Measurements from ENCODE around the gene NR2E1.

DNA sequence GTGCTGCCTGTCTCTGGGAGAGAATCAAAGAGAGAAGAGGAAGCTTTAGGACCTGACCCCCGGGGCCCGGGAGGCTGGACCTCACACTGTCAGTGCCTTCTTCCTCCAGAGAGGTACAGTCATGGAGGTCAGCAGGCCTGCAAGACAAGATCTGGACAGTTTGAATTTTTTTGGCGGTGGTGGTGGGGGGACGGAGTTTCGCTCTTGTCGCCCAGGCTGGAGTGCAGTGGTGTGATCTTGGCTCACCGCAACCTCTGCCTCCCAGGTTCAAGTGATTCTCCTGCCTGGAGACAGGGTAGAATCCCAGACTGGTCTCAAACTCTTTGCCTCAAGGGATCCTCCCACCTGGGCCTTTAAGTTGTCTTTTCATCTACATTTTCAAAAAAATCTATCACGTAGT is 34.4 kb downstream of the NR2E1 start:
- TF ChIP-seq, protein P1, sequence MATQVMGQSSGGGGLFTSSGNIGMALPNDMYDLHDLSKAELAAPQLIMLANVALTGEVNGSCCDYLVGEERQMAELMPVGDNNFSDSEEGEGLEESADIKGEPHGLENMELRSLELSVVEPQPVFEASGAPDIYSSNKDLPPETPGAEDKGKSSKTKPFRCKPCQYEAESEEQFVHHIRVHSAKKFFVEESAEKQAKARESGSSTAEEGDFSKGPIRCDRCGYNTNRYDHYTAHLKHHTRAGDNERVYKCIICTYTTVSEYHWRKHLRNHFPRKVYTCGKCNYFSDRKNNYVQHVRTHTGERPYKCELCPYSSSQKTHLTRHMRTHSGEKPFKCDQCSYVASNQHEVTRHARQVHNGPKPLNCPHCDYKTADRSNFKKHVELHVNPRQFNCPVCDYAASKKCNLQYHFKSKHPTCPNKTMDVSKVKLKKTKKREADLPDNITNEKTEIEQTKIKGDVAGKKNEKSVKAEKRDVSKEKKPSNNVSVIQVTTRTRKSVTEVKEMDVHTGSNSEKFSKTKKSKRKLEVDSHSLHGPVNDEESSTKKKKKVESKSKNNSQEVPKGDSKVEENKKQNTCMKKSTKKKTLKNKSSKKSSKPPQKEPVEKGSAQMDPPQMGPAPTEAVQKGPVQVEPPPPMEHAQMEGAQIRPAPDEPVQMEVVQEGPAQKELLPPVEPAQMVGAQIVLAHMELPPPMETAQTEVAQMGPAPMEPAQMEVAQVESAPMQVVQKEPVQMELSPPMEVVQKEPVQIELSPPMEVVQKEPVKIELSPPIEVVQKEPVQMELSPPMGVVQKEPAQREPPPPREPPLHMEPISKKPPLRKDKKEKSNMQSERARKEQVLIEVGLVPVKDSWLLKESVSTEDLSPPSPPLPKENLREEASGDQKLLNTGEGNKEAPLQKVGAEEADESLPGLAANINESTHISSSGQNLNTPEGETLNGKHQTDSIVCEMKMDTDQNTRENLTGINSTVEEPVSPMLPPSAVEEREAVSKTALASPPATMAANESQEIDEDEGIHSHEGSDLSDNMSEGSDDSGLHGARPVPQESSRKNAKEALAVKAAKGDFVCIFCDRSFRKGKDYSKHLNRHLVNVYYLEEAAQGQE (IDR thresholded peaks at IDR 0.05; ENCODE audit: unreplicated experiment), result no peak
- TF ChIP-seq, protein P2, sequence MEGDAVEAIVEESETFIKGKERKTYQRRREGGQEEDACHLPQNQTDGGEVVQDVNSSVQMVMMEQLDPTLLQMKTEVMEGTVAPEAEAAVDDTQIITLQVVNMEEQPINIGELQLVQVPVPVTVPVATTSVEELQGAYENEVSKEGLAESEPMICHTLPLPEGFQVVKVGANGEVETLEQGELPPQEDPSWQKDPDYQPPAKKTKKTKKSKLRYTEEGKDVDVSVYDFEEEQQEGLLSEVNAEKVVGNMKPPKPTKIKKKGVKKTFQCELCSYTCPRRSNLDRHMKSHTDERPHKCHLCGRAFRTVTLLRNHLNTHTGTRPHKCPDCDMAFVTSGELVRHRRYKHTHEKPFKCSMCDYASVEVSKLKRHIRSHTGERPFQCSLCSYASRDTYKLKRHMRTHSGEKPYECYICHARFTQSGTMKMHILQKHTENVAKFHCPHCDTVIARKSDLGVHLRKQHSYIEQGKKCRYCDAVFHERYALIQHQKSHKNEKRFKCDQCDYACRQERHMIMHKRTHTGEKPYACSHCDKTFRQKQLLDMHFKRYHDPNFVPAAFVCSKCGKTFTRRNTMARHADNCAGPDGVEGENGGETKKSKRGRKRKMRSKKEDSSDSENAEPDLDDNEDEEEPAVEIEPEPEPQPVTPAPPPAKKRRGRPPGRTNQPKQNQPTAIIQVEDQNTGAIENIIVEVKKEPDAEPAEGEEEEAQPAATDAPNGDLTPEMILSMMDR (conservative IDR thresholded peaks at IDR 0.05; ENCODE audit: low read depth in 2 of 2), result no peak
- TF ChIP-seq EZH2phosphoT487 (IDR thresholded peaks at IDR 0.05; ENCODE audit: unreplicated experiment), result no peak
- no peak for TF ChIP-seq POLR2AphosphoS5 (IDR thresholded peaks at IDR 0.05; ENCODE audit: low read depth)
- TF ChIP-seq EZH2 (IDR thresholded peaks at IDR 0.05; ENCODE audit: low read depth, unreplicated experiment), result no peak
- TF ChIP-seq CREB1 (CRISPR knock-in tag; IDR thresholded peaks at IDR 0.05; ENCODE audit: low read depth), result no peak
- TF ChIP-seq, protein P3, sequence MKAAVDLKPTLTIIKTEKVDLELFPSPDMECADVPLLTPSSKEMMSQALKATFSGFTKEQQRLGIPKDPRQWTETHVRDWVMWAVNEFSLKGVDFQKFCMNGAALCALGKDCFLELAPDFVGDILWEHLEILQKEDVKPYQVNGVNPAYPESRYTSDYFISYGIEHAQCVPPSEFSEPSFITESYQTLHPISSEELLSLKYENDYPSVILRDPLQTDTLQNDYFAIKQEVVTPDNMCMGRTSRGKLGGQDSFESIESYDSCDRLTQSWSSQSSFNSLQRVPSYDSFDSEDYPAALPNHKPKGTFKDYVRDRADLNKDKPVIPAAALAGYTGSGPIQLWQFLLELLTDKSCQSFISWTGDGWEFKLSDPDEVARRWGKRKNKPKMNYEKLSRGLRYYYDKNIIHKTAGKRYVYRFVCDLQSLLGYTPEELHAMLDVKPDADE (IDR thresholded peaks at IDR 0.05), result no peak
- no peak for TF ChIP-seq ZNF331 (CRISPR knock-in tag; IDR thresholded peaks at IDR 0.05; ENCODE audit: low read depth)
